GM11168 (cell line): ENCODE data around the gene PLEK2.
"Not testable (repeated sequence)": the region's sequence is repeated elsewhere in the genome, so short reads cannot be mapped to it uniquely, and the experiment has no call there.

ENCODE experiments used
- in situ Hi-C: fragments of 300-500 bp; cut with MboI; formaldehyde crosslinking; loops from one replicate; pipeline ENCODE4 v1.12.0; 2022; ENCODE audit warnings: low sequenced_read_pairs; ENCODE audit not compliant: unreplicated experiment

The PLEK2 gene

DNA sequence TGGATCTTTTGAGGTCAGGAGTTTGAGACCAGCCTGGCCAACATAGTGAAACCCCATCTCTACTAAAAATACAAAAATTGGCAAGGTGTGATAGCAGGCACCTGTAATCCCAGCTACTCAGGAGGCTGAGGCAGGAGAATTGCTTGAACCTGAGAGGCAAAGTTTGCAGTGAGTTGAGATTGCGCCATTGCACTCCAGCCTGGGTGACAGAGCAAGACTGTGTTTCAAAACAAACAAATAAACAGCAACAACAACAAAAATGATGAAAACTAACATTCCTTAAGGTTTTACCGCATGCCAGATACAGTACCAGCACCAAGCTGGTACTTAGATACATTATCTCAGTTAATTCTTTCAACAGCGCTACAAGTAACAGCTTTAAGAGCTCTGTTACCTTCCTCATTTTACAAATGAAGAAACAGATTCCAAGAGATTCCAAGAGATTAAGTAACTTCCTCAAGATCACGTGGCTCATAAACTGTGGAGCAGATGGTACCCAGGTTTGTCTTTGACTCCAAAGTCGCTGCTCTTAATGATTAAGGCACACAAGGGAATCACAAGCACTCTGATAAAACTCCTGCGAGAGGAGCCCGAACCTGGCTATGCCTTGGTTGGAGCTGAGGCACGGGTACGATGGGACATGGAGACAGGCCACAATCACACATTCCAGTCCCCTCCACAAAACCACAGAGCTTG is 17.7 kb upstream of the PLEK2 start:
- in situ Hi-C loops = loop anchor here (5.0 kb wide), 1 partner anchor 138 kb away; no protein-coding TSS in a partner anchor

DNA sequence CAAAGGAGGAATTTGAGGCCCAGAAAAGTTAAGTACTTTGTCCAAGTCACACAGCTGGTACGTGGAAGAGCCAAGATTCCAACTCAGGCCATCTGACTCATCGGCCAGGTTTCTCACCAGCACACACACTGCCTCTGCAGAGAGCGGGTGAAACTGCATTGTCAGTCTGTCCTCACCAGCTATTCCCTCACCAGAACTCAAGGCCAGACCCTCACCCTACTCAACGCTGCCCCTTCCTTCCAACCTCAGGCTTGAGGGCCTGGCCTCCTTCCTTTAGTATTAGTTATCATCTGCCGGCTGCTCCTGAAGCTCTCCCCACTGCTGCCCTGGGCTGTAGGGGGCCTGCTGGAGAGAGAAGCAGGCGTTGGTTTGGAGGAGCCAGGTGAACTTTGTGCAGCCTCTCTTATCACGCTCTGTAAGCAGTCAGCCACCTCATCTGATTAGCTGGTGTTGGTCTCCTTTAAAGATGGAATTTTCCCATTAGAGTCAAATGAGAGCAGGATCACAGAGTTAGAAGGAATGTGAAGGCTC is 16.6 kb upstream of the PLEK2 start:
- in situ Hi-C loops = no loop called here

DNA sequence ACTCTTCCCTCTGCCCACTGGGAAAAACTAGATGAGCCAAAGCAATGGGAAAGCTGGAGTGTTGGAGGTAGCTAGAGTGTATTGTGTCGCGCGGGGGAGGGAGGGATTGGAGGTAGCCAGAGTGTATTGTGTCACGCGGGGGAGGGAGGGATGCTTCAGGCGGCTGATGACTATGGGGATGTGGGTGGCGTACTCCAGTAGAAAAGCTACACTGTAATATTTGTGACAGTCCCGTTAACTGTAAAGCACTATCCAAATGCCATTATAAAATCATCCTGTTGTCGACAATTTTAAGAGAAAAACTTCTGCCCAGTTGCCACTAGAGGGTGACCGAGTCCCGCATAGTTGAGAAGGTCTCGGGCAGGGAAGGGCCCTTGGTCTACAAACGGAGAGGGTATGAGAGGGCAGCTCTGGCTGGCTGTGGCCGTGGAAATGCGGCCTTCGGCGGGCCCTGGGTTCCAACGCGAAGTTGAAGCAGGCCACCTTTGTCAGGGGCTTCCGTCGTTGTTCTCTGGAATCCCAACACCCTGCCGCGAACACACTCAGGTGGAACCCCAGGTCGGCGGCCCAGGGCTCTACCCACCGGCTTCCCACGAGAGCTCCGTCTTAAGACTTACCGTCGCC is 15.1 kb upstream of the PLEK2 start:
- in situ Hi-C loops = no loop called here

DNA sequence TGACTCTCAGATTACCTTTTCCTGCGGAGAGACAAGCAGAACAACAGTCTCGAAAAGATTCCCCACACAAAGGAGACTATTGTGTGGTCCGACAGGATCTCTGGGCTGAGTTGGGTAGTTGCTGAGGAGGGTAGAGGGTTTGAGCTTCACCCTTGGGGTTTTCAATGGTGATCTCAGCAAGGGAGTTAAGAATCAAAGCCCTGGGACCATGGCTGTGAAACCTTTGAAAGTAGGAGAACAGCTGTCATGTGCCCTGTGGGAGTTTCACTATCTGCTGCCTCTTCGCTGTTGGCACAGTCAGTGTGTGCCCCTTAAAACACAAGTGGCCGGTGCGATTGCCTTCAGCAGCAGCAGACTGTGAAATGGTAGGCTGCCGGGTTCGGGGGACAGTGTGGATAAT is 14.2 kb upstream of the PLEK2 start:
- in situ Hi-C loops = no loop called here

DNA sequence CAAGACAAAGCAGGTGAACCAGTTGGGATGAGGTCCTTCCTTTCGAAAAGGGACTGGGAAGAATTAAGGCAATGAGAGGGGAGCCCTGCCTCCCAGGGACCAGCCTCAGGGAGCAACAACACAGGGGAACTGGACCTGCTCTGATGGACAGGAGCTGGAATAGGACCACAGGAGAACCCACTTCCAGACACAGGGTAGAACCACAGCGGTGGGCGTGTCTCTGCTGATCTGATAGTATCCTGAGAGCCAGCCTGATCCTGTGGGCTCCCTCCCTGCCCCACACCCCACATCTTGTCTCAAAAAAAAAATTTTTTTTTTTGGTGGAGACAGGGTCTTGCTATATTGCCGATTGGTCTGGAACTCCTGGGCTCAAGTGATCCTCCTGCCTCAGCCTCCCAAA is 13.6 kb upstream of the PLEK2 start:
- in situ Hi-C loops = no loop called here

DNA sequence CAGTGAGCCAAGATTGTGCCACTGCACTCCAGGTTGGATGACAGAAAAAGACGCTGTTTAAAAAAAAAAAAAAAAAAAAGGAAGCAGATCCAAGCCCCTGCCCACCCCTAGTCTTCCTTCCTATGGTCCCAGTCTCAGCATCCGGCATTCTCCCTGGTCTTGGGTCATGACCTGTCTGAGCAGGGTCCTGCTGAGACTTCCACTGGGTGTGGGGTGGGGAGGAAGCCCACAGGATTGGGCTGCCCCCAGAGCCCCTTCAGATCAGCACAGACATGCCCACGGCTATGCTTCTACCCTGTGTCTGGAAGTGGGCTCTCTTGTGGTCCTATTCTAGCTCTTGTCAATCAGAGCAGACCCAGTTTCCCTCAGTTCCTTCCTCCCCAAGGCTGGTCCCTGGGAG is 12.6 kb upstream of the PLEK2 start:
- in situ Hi-C loops = no loop called here

DNA sequence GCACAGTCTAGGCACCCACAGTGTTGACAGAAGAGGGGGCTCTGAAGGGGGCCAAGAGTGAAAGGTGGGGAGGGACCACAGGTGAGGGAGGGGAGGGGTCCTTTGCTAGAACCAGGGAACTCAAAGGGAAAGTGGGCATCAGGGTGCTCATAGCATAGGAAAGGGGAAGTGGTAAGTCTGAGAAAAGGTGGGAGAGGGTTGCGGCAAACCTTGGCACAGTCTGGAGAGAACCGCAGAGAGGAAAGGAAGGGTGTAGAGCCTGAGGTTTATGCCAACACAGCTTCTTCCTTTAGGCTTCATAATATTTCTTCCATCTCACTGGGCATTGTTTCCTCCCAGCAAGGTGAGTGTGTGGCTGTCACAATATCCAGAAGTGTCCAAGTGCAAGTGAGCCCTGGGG is 11.5 kb upstream of the PLEK2 start:
- in situ Hi-C loops = no loop called here

DNA sequence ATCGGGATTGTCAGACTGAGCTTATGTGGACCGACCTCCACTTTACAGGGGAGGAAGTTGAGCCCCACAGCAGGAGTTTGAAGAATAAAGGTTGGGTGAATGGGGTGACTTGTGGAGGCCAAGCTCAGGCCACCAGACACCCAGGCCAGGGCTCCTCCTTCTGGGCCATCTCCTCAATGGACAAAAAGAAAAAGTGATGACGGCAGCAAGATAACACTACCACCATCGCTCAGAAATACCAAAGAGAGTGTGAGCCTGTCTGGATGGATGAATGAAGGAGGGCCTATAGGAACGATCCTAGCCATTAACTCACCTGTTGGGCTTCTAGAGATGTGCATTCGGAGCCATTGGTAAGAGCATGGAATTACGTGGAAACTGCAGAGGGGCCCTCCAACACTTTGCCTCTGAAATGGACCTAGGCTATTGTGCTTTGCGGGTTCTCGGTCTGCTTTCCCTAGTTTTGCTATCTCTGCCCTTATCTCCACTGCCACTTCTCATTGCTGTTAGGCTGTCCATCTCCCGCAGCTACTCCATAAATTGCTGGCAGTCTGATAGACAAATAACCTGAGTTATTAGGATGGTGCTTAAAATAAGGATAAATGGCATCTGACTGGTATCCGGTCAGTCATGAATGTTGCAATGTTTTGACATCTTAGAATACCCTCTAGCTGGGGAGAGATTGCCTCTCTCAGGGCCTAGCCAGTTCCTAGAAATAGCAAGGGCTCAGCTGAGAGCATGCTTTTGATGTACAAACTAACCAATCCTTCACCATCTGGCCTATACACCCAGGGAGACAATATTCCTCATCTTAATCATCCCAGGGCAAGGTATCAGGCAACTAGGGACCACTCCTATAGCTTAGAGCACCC is 9.6 kb upstream of the PLEK2 start:
- in situ Hi-C loops = no loop called here

DNA sequence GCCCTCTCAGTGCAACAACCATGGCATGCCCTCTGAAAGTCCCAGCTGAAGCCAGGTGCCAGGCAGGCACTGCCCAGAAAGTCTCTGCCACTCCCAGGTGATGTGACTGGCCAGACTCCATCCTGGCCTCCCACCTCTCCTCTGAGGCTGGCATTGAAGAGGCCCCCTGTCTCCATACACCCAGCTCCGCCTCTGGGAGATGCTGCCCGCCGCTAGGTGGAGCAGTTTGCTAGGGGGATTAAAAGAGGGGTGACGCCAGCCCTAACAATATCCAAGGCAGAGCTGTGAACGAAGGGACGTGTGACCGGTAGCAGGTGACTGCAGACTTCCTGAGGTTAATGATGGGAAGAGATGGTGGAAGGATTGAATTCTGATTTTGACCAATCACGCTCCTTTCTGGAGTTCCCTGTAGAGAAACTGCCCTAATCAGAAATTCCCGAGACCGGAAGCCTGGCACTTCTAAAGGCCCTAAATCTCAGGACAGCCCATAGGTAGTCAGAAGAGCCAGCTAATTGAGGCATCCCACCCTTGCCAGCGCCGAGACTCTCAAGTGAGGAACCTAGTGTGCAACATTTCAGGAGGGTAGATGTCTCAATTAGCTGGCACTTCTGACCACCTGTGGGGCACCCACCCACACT is 8.3 kb upstream of the PLEK2 start:
- in situ Hi-C loops = no loop called here

DNA sequence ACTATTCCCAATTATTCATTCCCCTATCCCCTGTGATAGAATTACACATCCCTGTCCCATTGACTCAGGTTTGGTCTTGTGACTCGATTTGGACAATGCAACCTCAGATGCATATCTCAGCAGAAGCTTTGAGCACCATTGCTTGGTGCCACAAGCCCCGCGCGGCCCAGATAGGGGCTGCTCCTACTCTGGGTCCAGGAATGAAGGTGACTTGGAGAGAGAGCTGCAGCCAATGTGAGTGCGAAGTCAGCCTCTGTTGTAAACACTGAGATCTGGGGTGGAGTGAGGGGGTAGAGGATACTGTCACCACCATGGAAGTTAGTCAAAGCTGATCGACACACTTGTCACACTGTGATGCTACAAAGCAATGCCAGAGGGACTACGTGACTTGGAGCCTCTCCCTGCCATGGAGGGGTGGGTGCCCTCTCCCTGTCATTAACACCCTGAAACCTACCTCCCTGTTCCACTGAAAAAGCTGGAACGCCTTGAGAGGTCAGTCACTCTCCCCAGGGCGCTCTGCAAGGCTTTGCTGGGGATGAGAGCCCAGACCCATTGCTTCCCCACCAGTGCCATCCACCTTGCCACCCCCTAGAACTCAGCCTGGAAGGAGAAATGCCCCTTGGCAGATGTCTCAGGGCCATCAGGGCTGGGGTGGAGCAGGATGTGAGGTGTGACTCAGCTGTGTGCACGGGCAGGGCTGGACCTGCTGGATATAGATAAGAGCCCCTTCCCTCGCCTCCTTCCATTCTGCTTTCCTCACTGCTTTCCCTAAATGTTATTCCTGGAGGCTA is 6.6 kb upstream of the PLEK2 start:
- in situ Hi-C loops = no loop called here

DNA sequence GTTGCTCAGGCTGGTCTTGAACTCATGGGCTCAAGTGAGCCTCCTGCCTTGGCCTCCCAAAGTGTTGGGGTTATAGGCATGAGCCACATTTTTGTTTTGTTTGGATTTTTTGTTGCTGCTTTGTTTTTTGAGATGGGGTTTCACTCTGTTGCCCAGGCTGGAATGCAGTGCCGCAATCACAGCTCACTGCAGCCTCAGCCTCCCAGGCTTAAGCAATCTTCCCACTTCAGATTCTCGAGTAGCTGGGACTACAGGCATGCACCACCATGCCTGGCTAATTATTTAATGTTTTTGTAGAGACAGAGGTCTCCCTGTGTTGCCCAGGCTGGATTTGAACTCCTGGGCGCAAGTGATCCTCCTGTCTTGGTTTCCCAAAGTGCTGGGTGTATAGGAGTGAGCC is 5.7 kb upstream of the PLEK2 start:
- in situ Hi-C loops = no loop called here

DNA sequence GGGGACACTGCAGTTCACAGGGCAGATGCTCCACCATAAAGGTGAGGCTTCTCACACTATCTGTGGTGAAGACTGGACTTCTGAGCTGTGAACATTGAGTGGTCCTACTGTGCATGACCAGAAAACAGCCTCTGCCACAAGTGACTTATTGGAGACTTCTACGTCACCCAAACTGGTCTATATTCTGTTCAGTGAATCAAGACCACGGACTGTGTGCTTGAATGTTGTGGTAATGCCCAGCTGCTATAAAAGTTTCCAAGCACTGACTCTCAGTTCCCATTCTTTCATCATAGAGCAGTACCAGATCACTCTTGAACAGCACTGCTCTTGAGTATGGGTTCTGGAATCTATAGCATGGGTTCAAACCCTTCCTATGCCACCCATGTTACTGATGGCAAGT is 4.8 kb upstream of the PLEK2 start:
- in situ Hi-C loops = no loop called here

DNA sequence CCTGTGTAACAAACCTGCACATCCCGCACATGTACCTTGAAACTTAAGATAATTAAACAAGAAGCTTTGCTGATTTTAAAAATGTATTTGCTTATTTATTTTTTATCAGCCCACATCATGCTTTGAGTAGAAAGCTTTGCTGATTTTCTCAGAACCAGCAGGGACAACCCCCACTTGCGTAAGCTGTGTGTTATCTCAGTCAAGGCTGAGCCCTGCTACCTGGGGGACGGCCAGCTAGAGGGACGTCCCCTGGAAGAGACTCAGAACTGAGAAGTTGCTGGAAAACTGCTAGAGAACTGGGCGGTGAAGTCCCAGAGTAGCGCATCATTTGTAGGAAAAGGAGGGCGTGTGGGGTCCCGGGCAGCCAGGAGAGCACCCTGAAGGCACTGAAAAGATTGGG is 4.1 kb upstream of the PLEK2 start:
- in situ Hi-C loops = no loop called here

DNA sequence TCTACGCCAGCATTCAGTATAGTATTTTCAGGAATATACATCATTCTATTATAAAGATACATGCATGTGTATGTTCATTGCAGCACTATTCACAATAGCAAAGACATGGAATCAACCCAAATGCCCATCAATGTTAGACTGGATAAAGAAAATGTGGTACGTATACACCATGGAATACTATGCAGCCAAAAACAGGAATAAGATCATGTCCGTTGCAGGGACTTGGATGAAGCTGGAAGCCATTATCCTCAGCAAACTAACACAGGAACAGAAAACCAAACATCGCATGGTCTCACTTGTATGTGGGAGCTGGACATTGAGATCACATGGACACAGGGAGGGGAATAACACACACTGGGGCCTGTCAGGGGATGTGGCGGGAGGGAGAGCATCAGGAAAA is 3.6 kb upstream of the PLEK2 start:
- in situ Hi-C loops = not testable (repeated sequence)

DNA sequence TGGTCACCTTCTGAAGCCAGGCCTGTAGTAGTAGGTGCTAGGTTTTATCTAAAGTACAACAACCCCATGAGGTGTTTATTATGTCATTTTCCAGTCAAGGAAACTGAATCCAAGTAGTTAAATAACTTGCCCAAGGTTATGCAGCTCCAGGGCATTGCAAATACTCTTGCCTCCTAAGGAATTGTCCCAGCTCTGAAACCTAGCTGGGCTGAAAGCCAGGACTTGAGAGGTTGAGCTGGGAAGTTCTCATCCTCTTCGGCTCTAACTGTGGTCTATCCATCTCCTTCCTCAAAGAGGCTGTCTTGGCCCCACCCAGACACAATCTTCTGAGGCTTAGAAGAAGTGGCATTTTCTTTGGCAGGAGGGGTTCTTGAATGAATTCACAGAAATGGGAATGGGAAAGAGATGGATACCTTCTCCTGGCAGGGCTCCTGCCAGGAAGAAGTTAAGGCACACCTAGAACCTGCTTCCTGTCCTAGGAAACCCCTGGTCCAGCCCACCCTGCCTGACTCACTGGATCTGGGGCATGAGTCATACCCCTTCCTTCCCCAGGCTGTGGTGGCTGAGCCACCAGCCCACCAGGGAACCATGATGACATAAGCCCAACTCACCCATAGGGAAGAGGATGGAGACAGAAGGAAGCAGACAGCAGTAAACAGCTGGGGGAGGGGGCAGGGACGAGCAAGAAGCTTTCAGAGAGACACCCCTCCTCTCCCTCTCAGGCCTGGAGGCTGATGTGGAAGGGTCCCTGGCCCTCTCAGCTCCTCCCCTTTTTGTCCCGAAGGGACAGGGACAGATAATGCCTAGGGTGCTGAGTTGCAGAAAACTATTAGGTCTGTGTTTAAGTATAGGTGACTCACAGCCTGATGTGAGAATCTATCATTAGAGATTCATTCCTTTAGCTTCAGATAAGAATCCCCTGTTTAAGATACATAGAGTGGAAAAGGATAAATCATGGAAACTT is 2.1 kb upstream of the PLEK2 start:
- in situ Hi-C loops = no loop called here

DNA sequence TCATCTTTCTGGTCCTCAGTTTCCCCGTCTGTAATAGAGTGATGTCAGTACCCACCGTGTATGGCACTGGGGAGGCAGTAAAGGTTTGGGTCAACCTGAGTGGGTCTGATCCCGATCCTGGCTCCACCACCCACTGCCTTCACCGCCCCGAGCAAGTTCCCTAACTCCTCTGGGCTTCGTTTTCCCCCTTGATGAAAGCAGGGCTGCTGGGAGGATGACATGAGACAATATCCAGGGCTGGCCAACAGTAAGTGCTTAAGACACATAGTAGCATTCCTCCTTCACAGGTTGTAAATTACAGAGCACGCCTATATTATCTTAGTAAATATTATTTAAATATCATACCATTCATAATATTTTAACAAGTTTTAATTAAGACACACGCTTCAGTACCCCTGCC is 595 bp downstream of the PLEK2 start:
- in situ Hi-C loops = no loop called here

DNA sequence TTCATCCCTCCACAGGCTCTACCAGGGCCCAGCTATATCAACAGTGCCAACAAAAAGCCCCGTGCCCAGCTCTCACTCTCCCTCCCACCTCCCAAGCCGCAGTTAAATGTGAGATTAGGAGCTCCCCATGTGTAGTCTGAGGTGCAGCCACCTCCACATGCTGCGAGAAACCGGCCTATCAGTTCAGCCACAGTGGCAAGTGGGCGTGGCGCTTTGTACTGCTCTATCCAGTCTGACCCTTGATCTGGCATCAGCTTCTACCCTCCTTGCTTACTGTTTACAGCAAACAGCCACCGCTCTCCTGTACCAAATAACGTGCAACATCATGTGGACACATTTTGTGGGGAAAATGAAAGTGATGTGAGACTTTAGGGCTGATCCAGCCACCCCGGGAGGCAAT is 1.7 kb downstream of the PLEK2 start:
- in situ Hi-C loops = no loop called here

DNA sequence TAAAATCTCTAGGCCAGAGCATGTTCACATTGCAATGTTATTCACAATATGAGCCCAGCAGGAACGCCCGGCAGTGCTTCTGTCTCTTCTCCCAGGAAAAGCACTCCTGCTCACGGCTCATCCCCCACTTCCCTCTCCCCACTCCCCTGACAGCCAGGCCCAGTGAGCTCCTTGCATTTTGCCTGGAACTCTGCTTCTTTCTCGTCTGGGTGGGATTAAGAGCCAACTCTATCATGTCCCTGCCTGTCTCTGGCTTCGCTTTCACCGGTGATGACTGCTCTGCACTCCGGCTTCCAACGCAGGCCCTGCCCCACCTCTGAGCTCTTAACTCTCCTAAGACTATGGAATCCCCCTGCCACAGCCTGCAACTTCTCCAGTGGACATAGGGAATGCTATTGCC is 2.5 kb downstream of the PLEK2 start:
- in situ Hi-C loops = no loop called here
